ENCODE data around the gene VEGFA.

The VEGFA gene

DNA sequence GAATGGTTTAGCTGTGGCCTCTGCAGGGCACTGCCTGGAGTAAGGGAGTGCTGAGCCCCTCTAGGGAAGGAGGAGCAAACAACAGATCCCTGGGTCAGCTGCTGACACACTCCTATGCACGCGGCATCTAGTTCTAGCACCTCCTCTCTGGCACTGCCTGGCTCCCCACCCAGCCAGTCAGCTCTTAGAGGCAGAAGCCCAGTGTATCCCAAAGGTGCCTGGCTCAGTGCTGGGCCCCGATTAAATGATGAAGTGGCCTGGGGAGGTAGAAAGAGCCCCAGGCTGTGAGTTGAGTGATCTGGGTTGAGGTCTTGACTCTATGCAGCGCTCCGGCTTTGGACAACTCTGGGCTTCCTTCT, 7.6 kb upstream of the VEGFA start:
- TF ChIP-seq GLIS3 (CRISPR knock-in tag; IDR thresholded peaks at IDR 0.05) (no peak), TCF4 (CRISPR knock-in tag; IDR thresholded peaks at IDR 0.05; ENCODE audit: borderline replicate concordance) (no peak), ZFP30 (CRISPR knock-in tag; IDR thresholded peaks at IDR 0.05) (no peak), ZNF565 (CRISPR knock-in tag; conservative IDR thresholded peaks at IDR 0.05; ENCODE audit: low read depth) (no peak), ISL1 (CRISPR knock-in tag; IDR thresholded peaks at IDR 0.05) (no peak), CSDC2 (CRISPR knock-in tag; IDR thresholded peaks at IDR 0.05) (no peak), ZFP3 (CRISPR knock-in tag; IDR thresholded peaks at IDR 0.05) (no peak), ZC3H10 (CRISPR knock-in tag; IDR thresholded peaks at IDR 0.05) (no peak), RARB (CRISPR knock-in tag; IDR thresholded peaks at IDR 0.05) (no peak), ESRRG (CRISPR knock-in tag; IDR thresholded peaks at IDR 0.05) (no peak), BACH2 (CRISPR knock-in tag; IDR thresholded peaks at IDR 0.05; ENCODE audit: borderline replicate concordance) (no peak), ZNF8 (CRISPR knock-in tag; IDR thresholded peaks at IDR 0.05) (no peak)
- TF ChIP-seq, protein P1, sequence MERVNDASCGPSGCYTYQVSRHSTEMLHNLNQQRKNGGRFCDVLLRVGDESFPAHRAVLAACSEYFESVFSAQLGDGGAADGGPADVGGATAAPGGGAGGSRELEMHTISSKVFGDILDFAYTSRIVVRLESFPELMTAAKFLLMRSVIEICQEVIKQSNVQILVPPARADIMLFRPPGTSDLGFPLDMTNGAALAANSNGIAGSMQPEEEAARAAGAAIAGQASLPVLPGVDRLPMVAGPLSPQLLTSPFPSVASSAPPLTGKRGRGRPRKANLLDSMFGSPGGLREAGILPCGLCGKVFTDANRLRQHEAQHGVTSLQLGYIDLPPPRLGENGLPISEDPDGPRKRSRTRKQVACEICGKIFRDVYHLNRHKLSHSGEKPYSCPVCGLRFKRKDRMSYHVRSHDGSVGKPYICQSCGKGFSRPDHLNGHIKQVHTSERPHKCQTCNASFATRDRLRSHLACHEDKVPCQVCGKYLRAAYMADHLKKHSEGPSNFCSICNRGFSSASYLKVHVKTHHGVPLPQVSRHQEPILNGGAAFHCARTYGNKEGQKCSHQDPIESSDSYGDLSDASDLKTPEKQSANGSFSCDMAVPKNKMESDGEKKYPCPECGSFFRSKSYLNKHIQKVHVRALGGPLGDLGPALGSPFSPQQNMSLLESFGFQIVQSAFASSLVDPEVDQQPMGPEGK (CRISPR knock-in tag; IDR thresholded peaks at IDR 0.05; ENCODE audit: borderline replicate concordance), result no peak
- TF ChIP-seq, protein P2, sequence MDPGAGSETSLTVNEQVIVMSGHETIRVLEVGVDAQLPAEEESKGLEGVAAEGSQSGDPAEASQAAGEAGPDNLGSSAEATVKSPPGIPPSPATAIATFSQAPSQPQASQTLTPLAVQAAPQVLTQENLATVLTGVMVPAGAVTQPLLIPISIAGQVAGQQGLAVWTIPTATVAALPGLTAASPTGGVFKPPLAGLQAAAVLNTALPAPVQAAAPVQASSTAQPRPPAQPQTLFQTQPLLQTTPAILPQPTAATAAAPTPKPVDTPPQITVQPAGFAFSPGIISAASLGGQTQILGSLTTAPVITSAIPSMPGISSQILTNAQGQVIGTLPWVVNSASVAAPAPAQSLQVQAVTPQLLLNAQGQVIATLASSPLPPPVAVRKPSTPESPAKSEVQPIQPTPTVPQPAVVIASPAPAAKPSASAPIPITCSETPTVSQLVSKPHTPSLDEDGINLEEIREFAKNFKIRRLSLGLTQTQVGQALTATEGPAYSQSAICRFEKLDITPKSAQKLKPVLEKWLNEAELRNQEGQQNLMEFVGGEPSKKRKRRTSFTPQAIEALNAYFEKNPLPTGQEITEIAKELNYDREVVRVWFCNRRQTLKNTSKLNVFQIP (CRISPR knock-in tag; IDR thresholded peaks at IDR 0.05; ENCODE audit: borderline replicate concordance, low read depth), result no peak
- TF ChIP-seq, protein P3, sequence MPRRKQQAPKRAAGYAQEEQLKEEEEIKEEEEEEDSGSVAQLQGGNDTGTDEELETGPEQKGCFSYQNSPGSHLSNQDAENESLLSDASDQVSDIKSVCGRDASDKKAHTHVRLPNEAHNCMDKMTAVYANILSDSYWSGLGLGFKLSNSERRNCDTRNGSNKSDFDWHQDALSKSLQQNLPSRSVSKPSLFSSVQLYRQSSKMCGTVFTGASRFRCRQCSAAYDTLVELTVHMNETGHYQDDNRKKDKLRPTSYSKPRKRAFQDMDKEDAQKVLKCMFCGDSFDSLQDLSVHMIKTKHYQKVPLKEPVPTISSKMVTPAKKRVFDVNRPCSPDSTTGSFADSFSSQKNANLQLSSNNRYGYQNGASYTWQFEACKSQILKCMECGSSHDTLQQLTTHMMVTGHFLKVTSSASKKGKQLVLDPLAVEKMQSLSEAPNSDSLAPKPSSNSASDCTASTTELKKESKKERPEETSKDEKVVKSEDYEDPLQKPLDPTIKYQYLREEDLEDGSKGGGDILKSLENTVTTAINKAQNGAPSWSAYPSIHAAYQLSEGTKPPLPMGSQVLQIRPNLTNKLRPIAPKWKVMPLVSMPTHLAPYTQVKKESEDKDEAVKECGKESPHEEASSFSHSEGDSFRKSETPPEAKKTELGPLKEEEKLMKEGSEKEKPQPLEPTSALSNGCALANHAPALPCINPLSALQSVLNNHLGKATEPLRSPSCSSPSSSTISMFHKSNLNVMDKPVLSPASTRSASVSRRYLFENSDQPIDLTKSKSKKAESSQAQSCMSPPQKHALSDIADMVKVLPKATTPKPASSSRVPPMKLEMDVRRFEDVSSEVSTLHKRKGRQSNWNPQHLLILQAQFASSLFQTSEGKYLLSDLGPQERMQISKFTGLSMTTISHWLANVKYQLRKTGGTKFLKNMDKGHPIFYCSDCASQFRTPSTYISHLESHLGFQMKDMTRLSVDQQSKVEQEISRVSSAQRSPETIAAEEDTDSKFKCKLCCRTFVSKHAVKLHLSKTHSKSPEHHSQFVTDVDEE (CRISPR knock-in tag; IDR thresholded peaks at IDR 0.05), result no peak
- TF ChIP-seq, protein P4, sequence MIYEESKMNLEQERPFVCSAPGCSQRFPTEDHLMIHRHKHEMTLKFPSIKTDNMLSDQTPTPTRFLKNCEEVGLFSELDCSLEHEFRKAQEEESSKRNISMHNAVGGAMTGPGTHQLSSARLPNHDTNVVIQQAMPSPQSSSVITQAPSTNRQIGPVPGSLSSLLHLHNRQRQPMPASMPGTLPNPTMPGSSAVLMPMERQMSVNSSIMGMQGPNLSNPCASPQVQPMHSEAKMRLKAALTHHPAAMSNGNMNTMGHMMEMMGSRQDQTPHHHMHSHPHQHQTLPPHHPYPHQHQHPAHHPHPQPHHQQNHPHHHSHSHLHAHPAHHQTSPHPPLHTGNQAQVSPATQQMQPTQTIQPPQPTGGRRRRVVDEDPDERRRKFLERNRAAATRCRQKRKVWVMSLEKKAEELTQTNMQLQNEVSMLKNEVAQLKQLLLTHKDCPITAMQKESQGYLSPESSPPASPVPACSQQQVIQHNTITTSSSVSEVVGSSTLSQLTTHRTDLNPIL (CRISPR knock-in tag; IDR thresholded peaks at IDR 0.05; ENCODE audit: low read depth), result no peak
- TF ChIP-seq, protein P5, sequence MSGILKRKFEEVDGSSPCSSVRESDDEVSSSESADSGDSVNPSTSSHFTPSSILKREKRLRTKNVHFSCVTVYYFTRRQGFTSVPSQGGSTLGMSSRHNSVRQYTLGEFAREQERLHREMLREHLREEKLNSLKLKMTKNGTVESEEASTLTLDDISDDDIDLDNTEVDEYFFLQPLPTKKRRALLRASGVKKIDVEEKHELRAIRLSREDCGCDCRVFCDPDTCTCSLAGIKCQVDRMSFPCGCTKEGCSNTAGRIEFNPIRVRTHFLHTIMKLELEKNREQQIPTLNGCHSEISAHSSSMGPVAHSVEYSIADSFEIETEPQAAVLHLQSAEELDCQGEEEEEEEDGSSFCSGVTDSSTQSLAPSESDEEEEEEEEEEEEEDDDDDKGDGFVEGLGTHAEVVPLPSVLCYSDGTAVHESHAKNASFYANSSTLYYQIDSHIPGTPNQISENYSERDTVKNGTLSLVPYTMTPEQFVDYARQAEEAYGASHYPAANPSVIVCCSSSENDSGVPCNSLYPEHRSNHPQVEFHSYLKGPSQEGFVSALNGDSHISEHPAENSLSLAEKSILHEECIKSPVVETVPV (CRISPR knock-in tag; IDR thresholded peaks at IDR 0.05), result no peak
- no peak for ATAC-seq

DNA sequence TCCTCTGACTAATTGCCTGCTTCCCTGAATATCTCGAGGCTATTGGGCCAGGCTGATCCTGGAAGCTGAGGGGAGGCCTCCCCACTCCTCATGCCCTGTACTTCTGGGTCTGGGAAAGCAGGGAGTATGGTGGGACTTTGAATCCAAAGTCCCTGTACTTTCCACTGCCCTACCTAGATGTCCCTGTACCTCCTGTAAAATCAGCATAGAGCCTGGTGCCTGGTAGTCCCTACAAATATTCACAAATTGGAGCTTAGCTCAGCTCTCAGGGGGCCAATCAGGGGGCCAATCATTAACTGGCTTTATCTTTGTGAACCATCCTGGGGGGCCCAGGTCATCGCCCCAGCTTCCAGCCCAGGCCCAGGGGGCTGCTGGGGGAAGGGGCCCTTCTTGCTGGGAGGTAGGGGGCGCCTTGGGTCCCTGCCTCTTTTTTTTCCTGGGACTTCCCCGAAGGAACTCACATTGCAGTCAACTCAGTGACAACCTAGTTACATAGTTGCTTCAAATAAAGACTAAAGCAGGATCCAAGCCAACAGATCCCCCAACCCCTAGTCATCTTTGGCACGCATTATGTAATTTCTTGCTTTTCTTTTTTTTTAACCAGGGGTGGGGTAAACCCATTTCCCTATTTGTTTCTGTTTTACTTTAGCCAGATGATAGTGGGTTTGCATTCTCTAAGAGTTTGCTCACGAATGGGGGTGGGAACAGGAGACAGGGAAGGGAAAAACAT, 6.9 kb upstream of the VEGFA start:
- ATAC-seq, result no peak
- TF ChIP-seq ISL1 (CRISPR knock-in tag; IDR thresholded peaks at IDR 0.05), result no peak
- TF ChIP-seq, protein P3 (CRISPR knock-in tag; IDR thresholded peaks at IDR 0.05), result no peak
- TF ChIP-seq BACH2 (CRISPR knock-in tag; IDR thresholded peaks at IDR 0.05; ENCODE audit: borderline replicate concordance), result no peak
- TF ChIP-seq ZNF70 (CRISPR knock-in tag; IDR thresholded peaks at IDR 0.05), result no peak
- no peak for TF ChIP-seq ZFP30 (CRISPR knock-in tag; IDR thresholded peaks at IDR 0.05)
- TF ChIP-seq, protein P5 (CRISPR knock-in tag; IDR thresholded peaks at IDR 0.05), result no peak
- TF ChIP-seq TCF4 (CRISPR knock-in tag; IDR thresholded peaks at IDR 0.05; ENCODE audit: borderline replicate concordance), result no peak
- TF ChIP-seq, protein P4 (CRISPR knock-in tag; IDR thresholded peaks at IDR 0.05; ENCODE audit: low read depth), result no peak
- TF ChIP-seq RARB (CRISPR knock-in tag; IDR thresholded peaks at IDR 0.05), result no peak
- no peak for TF ChIP-seq GLIS3 (CRISPR knock-in tag; IDR thresholded peaks at IDR 0.05)
- TF ChIP-seq ZFP3 (CRISPR knock-in tag; IDR thresholded peaks at IDR 0.05), result no peak

Measured in SK-N-SH treated with all-trans-retinoic acid at 6 μM for 48 hours (cell line).